Muscle of leg (tissue), 11 donors: ENCODE data around the gene EN2. TPM values are rescaled to one million over a fixed set of nuclear protein-coding genes. Genes with fewer than 3 reads are reported as not detected.

Experiments
- DNase-seq: peaks from one replicate; pipeline ENCODE4 v3.0.0; 2013
- H3K27ac ChIP-seq: one replicate; pipeline ENCODE4 v1.5.1; 2013; ENCODE audit warnings: mild to moderate bottlenecking, low read length, control low read depth
- H3K27me3 ChIP-seq: one replicate; pipeline ENCODE4 v1.6.1; 2013; ENCODE audit warnings: low read length; ENCODE audit not compliant: control insufficient read depth, insufficient read depth
- H3K36me3 ChIP-seq: one replicate; pipeline ENCODE4 v1.6.1; 2013; ENCODE audit warnings: low read length; ENCODE audit not compliant: control insufficient read depth, insufficient read depth
- H3K4me1 ChIP-seq: one replicate; pipeline ENCODE4 v1.6.1; 2013; ENCODE audit warnings: low read length; ENCODE audit not compliant: control insufficient read depth, insufficient read depth
- H3K4me3 ChIP-seq: one replicate; pipeline ENCODE4 v1.5.1; 2013; ENCODE audit warnings: low read length, control low read depth
- H3K9me3 ChIP-seq: replicated peaks from 2 replicates; pipeline ENCODE4 v1.6.1; 2013; ENCODE audit warnings: low read depth, low read length; ENCODE audit not compliant: control insufficient read depth
- WGBS: methylation state at CpG from one replicate; pipeline ENCODE4 v1.1.5; 2013; ENCODE audit warnings: missing lambda C conversion rate; ENCODE audit not compliant: insufficient coverage; 5-methylcytosine and 5-hydroxymethylcytosine counted together
- polyA plus RNA-seq, 8 donors: library from polyadenylated mRNA; unstranded; fragments of 120-200 nt; gene quantifications; one replicate each; pipeline versions ENCODE4 v1.2.1 to v1.2.3, GENCODE V29; 2013; ENCODE audit warnings: inconsistent platforms in 1 of 8, low replicate concordance in 1 of 8; ENCODE audit not compliant: insufficient read length in 8 of 8, insufficient read depth in 1 of 8
- total RNA-seq: library from RNA; stranded (reverse); fragments of 120-200 nt; gene quantifications from one replicate; pipeline ENCODE4 v1.2.4, GENCODE V29; 2013

Gene EN2
- total and polyA plus RNA-seq, 9 donors, result 0.09 to 1.2 (median 0.79) TPM

DNA sequence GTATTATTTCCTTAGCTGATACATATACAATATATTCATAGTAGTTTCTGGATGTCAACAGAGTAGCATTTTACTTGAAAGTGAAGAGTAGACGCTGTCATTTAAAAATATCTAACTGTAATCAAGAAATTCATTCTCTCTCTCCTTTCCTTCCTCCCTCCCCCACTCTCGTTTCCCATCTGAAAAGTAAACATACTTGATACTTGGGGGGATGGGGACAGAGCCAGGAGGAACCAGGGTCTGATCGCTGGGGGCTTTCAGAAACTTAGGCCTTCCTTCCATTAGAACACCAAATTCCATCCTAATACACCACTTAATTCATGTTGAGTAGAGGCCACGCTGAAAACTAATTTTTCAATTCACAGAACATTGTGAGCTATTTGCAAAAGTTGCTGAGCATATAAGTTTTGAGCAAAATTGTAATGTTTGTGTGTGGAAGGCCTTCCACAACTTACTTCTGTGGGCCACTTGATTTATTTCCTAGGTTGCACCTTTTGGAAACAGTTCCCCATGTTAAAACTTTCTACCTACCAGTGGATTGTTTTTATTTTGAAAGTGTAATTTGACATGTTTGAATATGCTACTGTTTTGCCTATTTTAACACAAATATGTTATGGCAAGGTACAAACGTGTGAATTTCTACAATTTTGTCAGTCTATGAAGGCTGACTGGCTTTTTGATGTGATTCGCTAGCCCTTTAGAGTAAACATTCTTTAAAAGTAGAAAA lies 53.2 kb downstream of the EN2 start:
- Histone ChIP-seq H3K27me3 (peaks cover 68% of the 10 kb centered on the region), H3K27ac (no peak overlapping the region), H3K9me3 (no peaks in the 10 kb centered on the region), H3K36me3 (no peaks in the 10 kb centered on the region), H3K4me3 (no peak overlapping the region), H3K4me1 (peaks cover 9% of the 10 kb centered on the region)
- DNase-seq, result no peak
- 0% methylated on average over 1 of the region's 6 CpGs for WGBS

DNA sequence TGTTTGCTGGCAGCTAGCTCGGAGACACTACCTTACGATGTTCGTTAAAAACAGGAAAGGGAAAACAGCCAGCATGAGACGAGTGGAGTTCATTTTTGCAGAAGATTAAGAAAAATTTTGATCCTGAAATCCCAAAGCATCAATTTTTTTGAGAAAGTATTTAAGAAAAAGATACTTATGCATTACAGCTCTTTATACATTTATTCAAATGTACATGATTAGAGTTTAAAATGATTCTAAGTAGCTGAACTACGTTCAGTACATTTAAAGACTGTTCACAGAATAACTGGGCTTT lies 53.7 kb downstream of the EN2 start:
- peaks cover 68% of the 10 kb centered on the region for H3K27me3 ChIP-seq

DNA sequence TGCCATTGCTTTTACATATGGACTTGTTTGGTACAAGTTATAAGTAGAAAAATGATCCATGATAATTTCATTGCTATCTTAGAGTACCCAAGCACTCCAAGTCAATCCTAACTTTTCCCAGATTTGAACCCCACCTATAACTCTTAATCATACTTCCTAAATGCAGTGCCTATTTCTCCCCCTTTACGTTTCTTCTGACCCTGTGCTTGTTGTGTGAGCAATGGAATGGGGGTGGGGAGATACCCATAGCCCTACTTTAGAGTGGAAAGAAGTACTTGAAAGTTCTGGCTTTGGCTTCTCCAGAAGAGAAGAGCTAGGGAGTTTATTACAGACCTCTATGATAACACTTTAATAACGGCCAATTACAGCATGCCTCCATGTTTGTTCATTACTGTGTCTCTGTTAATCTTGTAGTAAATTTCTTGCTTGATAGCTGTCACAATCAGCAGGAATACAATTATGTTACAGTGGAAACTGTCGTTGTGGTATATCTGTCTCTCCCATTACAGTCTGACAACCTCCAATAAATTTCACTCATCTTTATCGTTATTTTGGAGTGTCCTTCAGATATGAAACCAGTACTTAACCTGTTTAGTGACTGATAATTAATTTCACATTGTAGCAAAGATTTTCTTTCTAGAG lies 54.4 kb downstream of the EN2 start:
- WGBS, result no CpG with 5 or more reads among the region's 4 CpGs
- Histone ChIP-seq H3K9me3 (no peaks in the 10 kb centered on the region), H3K27me3 (peaks cover 69% of the 10 kb centered on the region), H3K4me1 (peaks cover 9% of the 10 kb centered on the region), H3K27ac (no peak overlapping the region), H3K36me3 (no peaks in the 10 kb centered on the region), H3K4me3 (no peak overlapping the region)
- no peak for DNase-seq

More for the DNA sequence above, 53.7 kb downstream of the EN2 start:
- Histone ChIP-seq H3K9me3 (no peaks in the 10 kb centered on the region), H3K4me1 (peaks cover 9% of the 10 kb centered on the region), H3K36me3 (no peaks in the 10 kb centered on the region), H3K27ac (no peak overlapping the region), H3K4me3 (no peak overlapping the region)
- DNase-seq, result no peak
- no CpG with 5 or more reads among the region's 5 CpGs for WGBS

DNA sequence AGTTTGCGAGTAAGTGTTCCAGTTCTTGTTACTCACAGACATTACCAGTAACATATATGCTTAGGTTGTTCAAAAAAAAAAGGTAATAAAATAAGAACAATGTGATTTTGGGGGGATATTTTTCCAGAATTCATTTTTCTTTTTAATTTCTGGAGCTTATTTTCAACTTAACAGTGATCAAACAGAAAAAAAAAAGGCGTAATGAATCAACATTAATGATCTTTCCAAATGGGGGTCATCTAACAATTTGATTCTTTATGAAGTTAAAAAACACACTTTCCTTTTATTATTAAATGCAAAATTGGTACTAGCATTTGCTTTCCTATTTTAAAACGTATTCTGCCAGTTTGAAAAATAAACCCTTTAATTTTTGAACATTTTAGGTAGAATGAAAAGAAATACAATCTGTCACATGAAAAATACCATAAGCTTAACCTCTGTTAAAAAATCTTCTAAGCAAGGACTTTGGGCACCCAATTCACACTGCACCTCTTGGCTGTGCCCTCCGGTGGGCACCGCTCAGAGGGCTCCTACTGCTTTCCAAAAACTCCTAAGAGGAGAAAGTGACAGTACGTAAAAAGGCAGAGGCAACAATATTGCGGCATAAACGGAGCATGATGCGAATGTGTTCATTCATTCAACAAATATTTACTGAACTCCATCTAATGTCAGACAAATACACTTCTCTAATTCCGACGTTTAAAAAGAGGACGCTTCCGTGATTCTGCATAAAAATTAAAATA lies 55.8 kb downstream of the EN2 start:
- H3K36me3 ChIP-seq, result no peaks in the 10 kb centered on the region
- WGBS, result 79% methylated on average over 3 of the region's 13 CpGs
- H3K27ac ChIP-seq, result no peak overlapping the region
- peaks cover 77% of the 10 kb centered on the region for H3K27me3 ChIP-seq
- no peaks in the 10 kb centered on the region for H3K9me3 ChIP-seq
- no peak overlapping the region for H3K4me3 ChIP-seq
- H3K4me1 ChIP-seq, result peaks cover 9% of the 10 kb centered on the region
- DNase-seq, result no peak

DNA sequence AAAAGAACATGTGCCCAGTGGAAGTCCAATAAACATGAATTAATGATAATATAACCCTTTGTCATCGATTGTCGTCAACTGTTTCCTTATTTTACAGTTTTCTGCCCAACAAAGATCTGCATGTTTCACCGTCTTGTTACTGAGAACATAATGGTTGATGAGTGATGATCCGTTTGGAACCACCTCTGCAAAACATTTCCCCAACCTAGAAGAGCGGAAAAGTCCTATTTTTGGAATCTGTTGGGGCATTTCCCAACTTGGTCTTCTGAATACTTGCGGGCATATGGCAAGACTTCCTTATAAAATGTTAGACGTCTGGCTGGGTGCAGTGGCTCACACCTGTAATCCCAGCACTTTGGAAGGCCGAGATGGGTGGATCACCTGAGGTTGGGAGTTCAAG lies 56.4 kb downstream of the EN2 start:
- WGBS, result 69% methylated on average over 3 of the region's 8 CpGs

More for the DNA sequence above, 56.4 kb downstream of the EN2 start:
- peaks cover 9% of the 10 kb centered on the region for H3K4me1 ChIP-seq
- DNase-seq, result no peak
- no peaks in the 10 kb centered on the region for H3K36me3 ChIP-seq
- H3K27me3 ChIP-seq, result peaks cover 76% of the 10 kb centered on the region
- no peak overlapping the region for H3K4me3 ChIP-seq
- H3K9me3 ChIP-seq, result no peaks in the 10 kb centered on the region
- no peak overlapping the region for H3K27ac ChIP-seq

Other genes with a start within 250 kb of the EN2 start
- 18.7 TPM for gene INSIG1, start 160.3 kb upstream of the EN2 start, total RNA-seq
- gene INSIG1, start 160.3 kb upstream of the EN2 start, polyA plus RNA-seq, result 10 to 100 TPM; 15.7 to 25.1 (median 24.1) TPM
- 0.18 TPM for gene CNPY1, start 88.4 kb downstream of the EN2 start, total RNA-seq
- gene CNPY1, start 88.4 kb downstream of the EN2 start, polyA plus RNA-seq, result under 1 TPM in 2 of 8 donors, not detected in 6; 0.11 to 0.44 TPM
- 46.2 TPM for gene RBM33, start 186.5 kb downstream of the EN2 start, total RNA-seq
- 10 to 100 TPM; 18.3 to 30.7 (median 24.5) TPM for gene RBM33, start 186.5 kb downstream of the EN2 start, polyA plus RNA-seq